Colon (tissue), 2 donors: Measurements from ENCODE around the gene KLHL15.

Source experiments
- FAIRE-seq: peaks from 2 replicates; lab custom pipeline; 2012; peaks lifted over from hg19 to GRCh38; lab: Jason Lieb, UNC
- donor health status: control.
- donor health status: control.

Gene KLHL15

GRCh38 chrX:23945206-23945605 is 81.8 kb downstream of the KLHL15 start:
- no peak for FAIRE-seq

- FAIRE-seq = peak; percentile 49
Observed at GRCh38 chrX:23944234-23944633, 82.8 kb downstream of the KLHL15 start.

- no peak for FAIRE-seq
Observed at GRCh38 chrX:23939203-23939602, 87.8 kb downstream of the KLHL15 start.

GRCh38 chrX:23938690-23939089 is 88.3 kb downstream of the KLHL15 start:
- FAIRE-seq = no peak

- no peak for FAIRE-seq
Observed at GRCh38 chrX:23937100-23937499, 89.9 kb downstream of the KLHL15 start.

- FAIRE-seq = no peak
Observed at GRCh38 chrX:23936180-23936579, 90.8 kb downstream of the KLHL15 start.

- FAIRE-seq = no peak
Observed at GRCh38 chrX:23935106-23935505, 91.9 kb downstream of the KLHL15 start.
